Astrocyte of the hippocampus (primary cell): ENCODE results near the gene PIAS1.
A peak's percentile ranks its signal among the peaks of the same experiment; 100 is the strongest.

Experiments
- DNase-seq: peaks from one replicate; pipeline ENCODE4 v3.0.0; 2011; ENCODE audit warnings: low read depth, low spot score

PIAS1 gene

GRCh38 chr15:68062946-68063465 lies 8.9 kb downstream of the PIAS1 start:
- no peak for DNase-seq

DNA sequence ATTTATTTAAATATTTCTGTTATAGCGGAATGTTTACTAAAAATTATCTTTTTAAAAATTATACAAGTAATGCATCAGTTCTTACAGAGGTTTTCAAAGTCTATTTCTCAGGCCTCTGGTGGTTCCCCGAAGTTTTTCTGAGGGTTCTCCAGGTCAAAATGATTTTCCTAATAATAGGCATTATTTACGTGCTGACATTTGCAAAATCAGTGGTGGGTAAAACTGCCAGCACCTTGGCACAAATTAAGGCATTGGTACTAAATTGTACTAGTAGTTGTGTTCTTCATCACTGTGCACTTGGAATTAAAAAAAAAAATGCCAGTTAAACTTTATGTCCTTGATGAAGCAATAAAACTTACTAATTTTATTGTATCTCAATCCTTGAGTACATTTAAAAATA lies 9.5 kb downstream of the PIAS1 start:
- no peak for DNase-seq

- no peak for DNase-seq
These were observed 19.6 kb downstream of the PIAS1 start for GRCh38 chr15:68073576-68074288.

- no peak for DNase-seq
These were observed 21.8 kb downstream of the PIAS1 start for GRCh38 chr15:68075764-68076385.

DNA sequence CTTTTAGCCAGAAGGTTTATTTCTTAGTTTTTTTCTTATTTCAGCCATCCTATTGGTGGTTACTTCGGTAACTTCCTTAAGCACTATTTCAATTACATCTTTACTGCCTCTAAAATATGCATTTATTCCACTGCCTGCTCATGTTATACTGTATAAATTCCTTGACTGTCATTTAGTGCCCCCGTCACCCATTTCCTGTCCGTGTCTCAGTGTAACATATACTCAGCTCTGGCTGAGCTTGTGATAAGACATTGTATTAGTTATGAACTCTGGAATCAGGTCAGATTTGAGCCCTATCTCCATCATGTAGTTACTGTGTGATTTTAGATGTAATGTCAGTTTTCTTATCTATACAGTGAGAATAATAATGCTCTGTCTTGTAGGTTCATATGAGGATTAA lies 24.2 kb downstream of the PIAS1 start:
- no peak for DNase-seq

DNA sequence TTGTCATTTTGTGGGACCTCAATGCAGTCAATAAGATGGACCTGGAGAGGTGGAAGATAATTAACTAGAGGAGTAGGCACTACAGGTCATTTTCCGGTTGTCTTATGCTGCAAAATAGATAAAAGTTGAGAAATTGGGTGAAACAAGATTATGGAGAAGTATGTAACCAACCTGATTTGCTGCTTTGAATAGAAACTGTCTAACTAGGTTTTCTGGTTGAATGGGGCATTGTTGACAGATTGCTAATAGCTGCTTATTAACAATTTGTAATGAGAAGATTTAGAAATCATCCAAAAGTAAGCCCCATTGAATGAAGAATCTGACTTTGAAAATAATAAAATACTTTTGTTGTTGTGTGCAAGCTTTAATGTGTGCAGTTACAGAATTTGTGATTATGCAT lies 26.2 kb downstream of the PIAS1 start:
- no peak for DNase-seq

DNA sequence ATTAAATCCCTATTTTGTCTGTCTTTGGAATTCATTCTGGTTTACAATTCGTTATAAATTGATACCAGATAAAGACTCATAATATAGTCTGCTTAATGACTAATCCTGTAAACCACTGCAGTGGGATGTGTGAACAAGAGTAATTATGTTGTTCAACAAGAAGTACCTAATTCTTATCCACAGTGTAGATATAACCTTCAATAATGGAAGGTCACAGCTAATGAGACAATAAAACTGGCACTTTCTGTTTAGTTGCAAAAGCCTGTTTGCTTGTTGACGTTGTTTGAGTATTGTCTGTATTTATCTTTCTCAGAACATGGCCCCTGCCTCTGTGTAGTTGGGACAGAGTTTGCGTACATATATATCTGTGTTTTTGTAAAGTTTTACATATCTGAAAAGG lies 26.7 kb downstream of the PIAS1 start:
- no peak for DNase-seq

- DNase-seq, result no peak
These were observed 27.9 kb downstream of the PIAS1 start for GRCh38 chr15:68081869-68082505.

DNA sequence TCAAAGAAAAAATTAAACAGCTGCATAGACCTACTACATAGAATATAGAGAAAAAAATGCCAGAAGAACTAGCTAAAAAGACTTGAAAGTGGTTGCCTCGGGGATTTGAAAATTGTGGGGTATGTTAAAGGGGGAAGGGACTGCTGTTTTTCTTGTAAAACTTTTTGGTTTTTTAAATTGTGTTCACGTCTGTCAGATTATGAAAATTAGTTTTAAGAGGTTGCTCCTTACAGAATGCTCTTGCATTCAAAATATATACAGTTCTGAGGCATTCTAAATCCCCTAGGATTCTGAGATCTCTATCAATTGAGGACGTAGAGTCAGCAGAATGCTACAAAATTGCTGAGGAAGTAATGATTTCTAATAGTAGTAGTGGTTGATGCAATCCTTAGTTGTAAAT lies 28.6 kb downstream of the PIAS1 start:
- no peak for DNase-seq

DNA sequence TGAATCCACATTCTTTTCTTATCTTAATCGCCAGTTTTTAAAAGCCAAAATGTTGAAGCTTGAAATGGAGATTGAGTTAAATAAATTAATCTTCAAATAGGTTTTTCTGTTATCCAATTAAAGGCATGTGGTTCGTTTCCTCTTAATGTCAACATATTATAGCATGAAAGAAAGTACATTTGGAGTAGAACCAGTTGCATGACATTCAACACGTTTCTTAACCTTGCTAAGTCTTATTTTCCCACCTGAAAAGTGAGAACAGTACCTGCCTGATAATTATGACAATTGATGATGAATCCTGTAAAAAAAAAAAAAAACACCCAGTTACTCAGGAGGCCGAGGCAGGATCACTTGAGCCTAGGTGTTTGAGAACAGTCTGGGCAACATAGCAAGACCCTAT lies 29.3 kb downstream of the PIAS1 start:
- DNase-seq, result no peak

GRCh38 chr15:68085052-68085451 lies 30.9 kb downstream of the PIAS1 start:
- no peak for DNase-seq

DNA sequence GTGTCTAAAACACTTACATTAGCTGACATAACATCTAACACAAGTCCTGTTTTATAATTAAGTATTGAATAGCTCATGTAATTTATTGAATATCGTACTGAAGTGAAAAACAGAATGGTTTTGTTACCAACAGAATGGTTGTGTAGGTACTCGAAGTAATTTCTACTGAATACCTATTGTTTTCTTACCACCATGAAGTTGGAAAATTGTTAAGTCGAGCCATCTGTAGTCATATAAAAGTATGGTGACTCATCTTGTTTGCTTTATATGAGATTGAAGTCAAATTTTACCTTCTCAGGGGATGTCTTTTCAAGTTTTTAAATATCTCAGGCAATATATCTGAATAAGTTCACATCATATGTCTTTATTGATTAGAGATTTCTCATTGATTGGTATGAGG lies 37.6 kb downstream of the PIAS1 start:
- DNase-seq, result no peak

- DNase-seq, result no peak
These were observed 42.0 kb downstream of the PIAS1 start for GRCh38 chr15:68096099-68096498.

DNA sequence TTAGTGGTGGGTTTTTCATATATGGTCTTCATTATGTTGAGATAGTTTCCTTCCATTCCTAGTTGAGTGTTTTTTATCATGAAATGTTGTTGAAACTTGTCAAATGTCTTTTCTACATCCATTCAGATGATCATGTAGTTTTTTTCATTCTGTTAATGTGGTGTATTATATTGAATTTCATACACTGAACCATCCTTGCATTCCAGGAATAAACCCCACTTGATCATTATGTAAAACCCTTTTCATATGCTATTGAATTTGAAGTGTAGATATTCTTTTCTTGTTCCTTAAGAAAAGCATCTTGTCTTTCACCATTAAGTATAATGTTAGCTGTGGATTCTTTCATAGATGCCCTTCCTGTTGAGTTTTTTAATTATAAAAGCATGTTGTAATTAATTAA lies 42.9 kb downstream of the PIAS1 start:
- no peak for DNase-seq

GRCh38 chr15:68098465-68098864 lies 44.4 kb downstream of the PIAS1 start:
- no peak for DNase-seq

DNA sequence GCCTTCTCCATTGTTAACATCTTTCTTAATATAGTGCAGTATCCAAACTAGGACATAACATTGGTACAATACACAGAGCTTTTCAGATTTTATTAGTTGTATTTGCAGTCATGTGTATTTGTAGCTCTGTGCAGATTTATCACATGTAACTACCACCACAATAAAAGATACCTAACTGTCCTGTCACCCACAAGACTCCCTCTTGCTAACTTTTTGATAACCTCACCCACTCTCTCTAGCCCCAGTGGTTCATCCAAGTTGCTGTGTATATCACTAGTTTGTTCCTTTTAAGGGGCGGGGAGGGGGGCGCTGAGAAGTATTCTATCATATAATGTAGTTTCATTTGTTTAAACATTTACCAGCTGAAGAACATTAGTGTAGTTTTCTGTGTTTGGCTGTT lies 46.1 kb downstream of the PIAS1 start:
- no peak for DNase-seq

DNA sequence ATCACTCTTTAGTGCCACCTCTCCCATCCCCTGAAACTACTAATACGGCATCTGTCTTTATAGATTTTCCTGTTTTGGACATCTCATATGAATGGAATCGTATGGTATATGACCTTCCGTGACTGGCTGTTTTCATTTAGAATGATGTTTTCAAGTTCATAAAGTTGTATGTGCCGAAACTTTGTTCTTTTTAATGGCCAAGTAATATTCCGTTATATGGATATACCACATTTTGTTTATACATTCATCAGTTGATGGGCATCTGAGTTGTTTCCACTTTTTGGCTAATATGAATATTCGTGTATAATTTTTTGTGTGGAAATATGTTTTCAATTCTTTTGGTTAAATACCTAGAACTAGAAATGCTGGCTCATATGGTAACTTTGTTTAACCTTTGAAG lies 49.5 kb downstream of the PIAS1 start:
- DNase-seq, result no peak

GRCh38 chr15:68106656-68107055 lies 52.5 kb downstream of the PIAS1 start:
- DNase-seq, result peak; percentile 63

DNA sequence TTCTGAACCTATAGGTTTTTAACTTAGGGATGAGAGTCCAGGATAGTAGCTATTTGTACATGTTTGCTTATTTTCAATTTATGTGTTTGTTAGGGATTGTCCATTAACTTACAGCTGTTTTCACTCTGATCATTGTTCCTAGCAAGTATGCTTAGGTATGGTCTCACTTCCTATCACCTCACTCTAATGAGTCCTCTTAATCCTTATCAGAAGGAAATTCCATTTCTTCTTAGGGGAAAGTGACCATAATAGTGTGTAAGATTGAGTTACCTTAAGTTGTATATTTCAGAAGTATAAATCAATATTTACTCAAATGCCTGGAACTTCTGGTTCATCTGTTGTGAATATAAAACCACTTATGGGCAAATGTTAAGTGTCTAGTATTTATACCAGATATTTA lies 53.0 kb downstream of the PIAS1 start:
- DNase-seq, result no peak

GRCh38 chr15:68112706-68113105 lies 58.6 kb downstream of the PIAS1 start:
- DNase-seq, result no peak

GRCh38 chr15:68113273-68113672 lies 59.2 kb downstream of the PIAS1 start:
- DNase-seq, result no peak

GRCh38 chr15:68113751-68114150 lies 59.6 kb downstream of the PIAS1 start:
- no peak for DNase-seq

GRCh38 chr15:68114356-68114755 lies 60.2 kb downstream of the PIAS1 start:
- DNase-seq, result peak; percentile 23
